Measurements from ENCODE around the gene RPP30.
A peak's percentile ranks its signal among the peaks of the same experiment; 100 is the strongest.
"Not testable (repeated sequence)": the region's sequence is repeated elsewhere in the genome, so short reads cannot be mapped to it uniquely, and the experiment has no call there.

RPP30 gene

DNA sequence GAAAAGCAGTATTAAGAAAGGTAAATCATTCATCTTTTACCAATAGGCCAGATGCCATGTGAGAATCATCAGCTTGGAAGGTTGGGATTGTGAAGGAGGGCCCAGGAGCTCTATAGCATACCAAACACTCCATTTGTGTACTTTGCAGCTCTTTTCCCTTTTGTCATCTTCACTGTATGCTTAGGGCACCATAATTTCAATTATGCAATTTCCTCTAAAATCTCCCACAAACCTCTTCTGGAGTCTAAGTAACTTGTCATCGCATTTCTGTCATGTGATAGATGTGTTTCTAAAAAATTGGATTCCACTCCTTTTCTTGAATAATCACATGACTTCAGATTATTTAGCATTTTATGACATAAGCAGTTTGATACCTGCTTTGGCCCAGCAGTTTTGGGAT, 17.9 kb downstream of the RPP30 start:
- no peak for FAIRE-seq
- no peak for TF ChIP-seq POLR2A (IDR thresholded peaks at IDR 0.05; ENCODE audit: low read depth, low read length)
- TF ChIP-seq POLR2AphosphoS5 (IDR thresholded peaks at IDR 0.05; ENCODE audit: low read depth, low read length): no peak
- no peak for TF ChIP-seq SPI1 (IDR thresholded peaks at IDR 0.05; ENCODE audit: low read depth, low read length)
- TF ChIP-seq PAX5 (IDR thresholded peaks at IDR 0.05; ENCODE audit: insufficient read depth, low read length, severe bottlenecking): no peak
- TF ChIP-seq POU2F2 (IDR thresholded peaks at IDR 0.05; ENCODE audit: low read depth, low read length): no peak
- TF ChIP-seq TAF1 (IDR thresholded peaks at IDR 0.05; ENCODE audit: low read depth, low read length): no peak
- DNase-seq (ENCODE audit: insufficient read length, low spot score): no peak

DNA sequence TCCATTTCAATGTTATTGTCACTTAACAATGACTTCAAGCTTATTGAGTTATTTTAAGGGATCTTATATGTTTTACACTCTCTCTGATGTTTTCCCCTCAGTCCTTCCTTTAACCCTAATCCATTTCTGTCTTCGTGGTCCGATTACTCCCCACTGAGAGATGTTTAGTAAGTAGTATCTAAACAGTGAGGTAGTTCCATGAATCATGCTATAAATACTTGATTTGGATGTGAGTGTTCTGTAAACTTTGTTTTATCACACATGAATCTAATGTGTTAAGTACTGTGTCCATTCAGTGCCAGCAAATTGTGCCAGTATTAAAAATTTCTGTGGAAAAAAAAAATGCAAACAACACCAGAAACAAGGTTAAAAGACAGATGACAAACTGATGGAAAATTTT, 18.6 kb downstream of the RPP30 start:
- no peak for FAIRE-seq
- no peak for DNase-seq (ENCODE audit: insufficient read length, low spot score)
- TF ChIP-seq TAF1 (IDR thresholded peaks at IDR 0.05; ENCODE audit: low read depth, low read length): no peak
- TF ChIP-seq POLR2AphosphoS5 (IDR thresholded peaks at IDR 0.05; ENCODE audit: low read depth, low read length): no peak
- TF ChIP-seq POLR2A (IDR thresholded peaks at IDR 0.05; ENCODE audit: low read depth, low read length): no peak
- no peak for TF ChIP-seq PAX5 (IDR thresholded peaks at IDR 0.05; ENCODE audit: insufficient read depth, low read length, severe bottlenecking)
- TF ChIP-seq POU2F2 (IDR thresholded peaks at IDR 0.05; ENCODE audit: low read depth, low read length): no peak
- TF ChIP-seq SPI1 (IDR thresholded peaks at IDR 0.05; ENCODE audit: low read depth, low read length): no peak

DNA sequence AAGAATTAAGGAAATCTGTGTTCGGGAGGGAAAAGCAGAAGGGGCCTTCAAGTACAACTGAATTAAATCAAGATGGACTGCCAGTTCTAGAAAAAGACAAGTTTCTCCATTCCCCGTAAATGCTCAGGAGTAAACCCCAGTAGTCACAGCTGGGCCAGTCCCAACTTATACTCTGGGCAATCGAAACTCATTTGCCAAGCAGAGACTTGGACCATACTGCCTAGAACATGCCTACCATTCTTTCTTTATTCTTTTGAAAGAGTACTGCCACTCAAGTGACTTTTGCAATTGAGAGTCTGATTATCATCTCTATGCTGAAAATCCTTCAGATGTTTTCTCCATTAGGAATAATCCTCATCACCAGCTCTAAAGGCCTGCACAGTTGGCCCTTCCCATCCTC, 21.4 kb downstream of the RPP30 start:
- TF ChIP-seq POLR2AphosphoS5 (IDR thresholded peaks at IDR 0.05; ENCODE audit: low read depth, low read length): no peak
- no peak for TF ChIP-seq TAF1 (IDR thresholded peaks at IDR 0.05; ENCODE audit: low read depth, low read length)
- no peak for TF ChIP-seq POU2F2 (IDR thresholded peaks at IDR 0.05; ENCODE audit: low read depth, low read length)
- TF ChIP-seq PAX5 (IDR thresholded peaks at IDR 0.05; ENCODE audit: insufficient read depth, low read length, severe bottlenecking): no peak
- TF ChIP-seq POLR2A (IDR thresholded peaks at IDR 0.05; ENCODE audit: low read depth, low read length): no peak
- TF ChIP-seq SPI1 (IDR thresholded peaks at IDR 0.05; ENCODE audit: low read depth, low read length): no peak
- no peak for FAIRE-seq
- no peak for DNase-seq (ENCODE audit: insufficient read length, low spot score)

DNA sequence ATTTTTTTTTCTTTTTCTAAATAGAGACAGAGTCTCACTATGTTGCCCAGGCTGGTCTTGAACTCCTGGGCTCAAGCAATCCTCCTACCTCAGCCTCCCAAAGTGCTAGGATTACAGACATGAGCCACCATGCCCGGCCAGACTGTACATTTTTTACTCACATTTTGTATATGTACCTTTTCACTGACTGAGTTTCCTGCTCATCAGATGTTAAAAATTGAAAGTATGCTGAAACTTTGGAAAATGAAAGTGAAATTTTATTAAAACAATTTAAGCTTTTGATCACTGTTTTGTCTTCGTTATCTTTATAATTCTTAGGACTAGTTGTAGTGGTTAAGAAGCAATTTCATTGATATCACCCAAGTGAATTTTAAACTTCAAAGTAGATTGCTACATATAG, 25.1 kb downstream of the RPP30 start:
- DNase-seq (ENCODE audit: insufficient read length, low spot score); FAIRE-seq: not testable (repeated sequence)

DNA sequence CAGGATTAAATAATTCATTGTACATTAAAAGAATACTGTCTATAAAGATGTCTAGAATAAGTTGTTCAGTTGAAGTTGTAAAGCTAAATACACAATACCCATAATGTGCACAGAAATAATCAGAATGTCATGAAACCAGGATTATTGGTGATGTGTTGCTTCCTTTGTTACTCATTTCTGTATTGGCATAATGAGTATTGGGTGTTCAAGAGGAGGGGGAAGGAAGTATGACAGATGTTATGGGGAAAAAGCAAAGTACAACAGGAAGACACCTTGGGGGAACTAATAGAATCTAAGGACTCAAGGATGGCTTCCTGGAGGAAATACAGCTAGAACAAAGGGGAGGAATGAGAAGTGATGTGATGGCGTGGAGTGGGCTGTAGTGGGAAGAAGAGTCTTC, 34.2 kb downstream of the RPP30 start:
- TF ChIP-seq POLR2AphosphoS5 (IDR thresholded peaks at IDR 0.05; ENCODE audit: low read depth, low read length) (no peak), TAF1 (IDR thresholded peaks at IDR 0.05; ENCODE audit: low read depth, low read length) (no peak), POLR2A (IDR thresholded peaks at IDR 0.05; ENCODE audit: low read depth, low read length) (no peak), SPI1 (IDR thresholded peaks at IDR 0.05; ENCODE audit: low read depth, low read length) (no peak), PAX5 (IDR thresholded peaks at IDR 0.05; ENCODE audit: insufficient read depth, low read length, severe bottlenecking) (no peak), POU2F2 (IDR thresholded peaks at IDR 0.05; ENCODE audit: low read depth, low read length) (no peak)
- peak; percentile 40 for FAIRE-seq
- DNase-seq (ENCODE audit: insufficient read length, low spot score): no peak

DNA sequence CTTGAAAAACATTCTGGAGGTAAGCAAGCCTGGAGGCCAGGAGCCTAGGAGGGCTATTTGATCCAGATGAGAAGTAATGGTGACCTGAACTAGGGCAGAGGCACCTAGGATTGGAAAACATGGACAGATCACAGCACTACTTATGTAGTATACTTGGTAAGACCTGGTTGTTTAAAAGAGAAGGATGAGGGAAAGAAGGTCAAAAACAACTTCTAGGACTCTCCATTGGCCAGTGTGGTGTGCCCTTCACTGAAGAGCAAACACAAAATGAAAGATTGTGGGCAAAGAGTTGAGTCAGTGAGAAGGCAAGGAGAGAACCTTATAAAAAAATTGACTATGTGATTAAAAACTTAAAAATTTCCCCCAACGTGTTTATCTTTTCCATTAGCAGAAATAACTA, 34.8 kb downstream of the RPP30 start:
- no peak for FAIRE-seq
- DNase-seq (ENCODE audit: insufficient read length, low spot score): no peak
- TF ChIP-seq POU2F2 (IDR thresholded peaks at IDR 0.05; ENCODE audit: low read depth, low read length): no peak
- no peak for TF ChIP-seq POLR2A (IDR thresholded peaks at IDR 0.05; ENCODE audit: low read depth, low read length)
- TF ChIP-seq TAF1 (IDR thresholded peaks at IDR 0.05; ENCODE audit: low read depth, low read length): no peak
- no peak for TF ChIP-seq PAX5 (IDR thresholded peaks at IDR 0.05; ENCODE audit: insufficient read depth, low read length, severe bottlenecking)
- TF ChIP-seq SPI1 (IDR thresholded peaks at IDR 0.05; ENCODE audit: low read depth, low read length): no peak
- TF ChIP-seq POLR2AphosphoS5 (IDR thresholded peaks at IDR 0.05; ENCODE audit: low read depth, low read length): no peak

DNA sequence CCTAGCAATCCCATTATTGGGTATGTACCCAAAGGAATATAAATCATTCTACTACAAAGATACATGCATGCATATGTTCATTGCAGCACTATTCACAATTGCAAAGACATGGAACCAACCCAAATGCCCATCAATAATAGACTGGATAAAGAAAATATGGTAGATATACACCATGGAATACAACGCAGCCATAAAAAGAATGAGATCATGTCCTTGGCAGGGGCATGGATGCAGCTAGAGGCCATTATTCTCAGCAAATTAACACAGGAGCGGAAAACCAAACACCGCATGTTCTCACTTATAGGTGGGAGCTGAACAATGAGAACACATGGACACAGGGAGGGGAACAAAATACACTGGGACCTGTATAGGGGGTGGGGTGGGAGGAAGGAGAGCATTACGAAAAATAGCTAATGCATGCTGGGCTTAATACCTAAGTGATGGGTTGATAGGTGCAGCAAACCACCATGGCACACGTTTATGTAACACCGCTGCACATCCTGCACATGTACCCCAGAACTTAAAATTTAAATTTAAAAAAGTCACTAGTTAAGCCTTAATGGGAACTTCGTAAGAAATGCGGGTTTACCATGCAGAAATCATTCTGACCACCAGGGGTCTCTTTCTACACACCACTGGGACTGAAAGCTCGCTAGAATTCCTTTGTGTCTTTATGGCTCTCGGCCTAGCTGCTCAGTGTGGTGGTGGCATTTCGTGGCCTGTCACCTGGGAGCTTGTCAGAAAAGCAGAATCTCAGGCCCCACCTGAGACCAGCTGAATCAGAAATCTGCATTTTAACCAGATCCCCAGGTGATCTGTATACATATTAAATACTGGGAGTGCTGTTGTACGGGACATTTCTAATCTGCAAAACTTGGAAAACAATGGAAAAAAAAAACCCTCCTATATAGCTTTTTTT, 39.6 kb downstream of the RPP30 start:
- peak; percentile 68 for FAIRE-seq
- TF ChIP-seq TAF1 (IDR thresholded peaks at IDR 0.05; ENCODE audit: low read depth, low read length): no peak
- TF ChIP-seq PAX5 (IDR thresholded peaks at IDR 0.05; ENCODE audit: insufficient read depth, low read length, severe bottlenecking): no peak
- TF ChIP-seq SPI1 (IDR thresholded peaks at IDR 0.05; ENCODE audit: low read depth, low read length): no peak
- no peak for TF ChIP-seq POLR2AphosphoS5 (IDR thresholded peaks at IDR 0.05; ENCODE audit: low read depth, low read length)
- TF ChIP-seq POLR2A (IDR thresholded peaks at IDR 0.05; ENCODE audit: low read depth, low read length): no peak
- no peak for TF ChIP-seq POU2F2 (IDR thresholded peaks at IDR 0.05; ENCODE audit: low read depth, low read length)
- peak; percentile 6 for DNase-seq (ENCODE audit: insufficient read length, low spot score)

DNA sequence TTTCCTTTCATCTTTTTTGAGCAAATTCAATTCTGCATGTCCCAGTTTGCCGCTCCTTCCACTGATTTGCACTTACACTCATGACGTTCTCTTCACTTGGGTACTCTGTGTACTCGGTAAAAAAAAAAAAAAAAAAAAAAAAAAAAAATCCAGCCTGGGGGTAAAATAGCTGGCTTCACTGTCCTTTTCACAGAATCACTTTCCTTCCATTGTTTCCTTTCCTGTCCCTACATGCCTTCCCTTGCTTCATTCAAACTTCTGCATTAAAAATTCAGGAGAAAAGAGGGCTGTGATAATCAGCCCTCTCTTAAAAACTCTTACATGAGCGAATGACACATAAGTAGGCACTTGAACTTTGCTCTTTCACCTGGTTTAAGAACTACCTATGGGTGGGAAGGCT, 40.4 kb downstream of the RPP30 start:
- no peak for TF ChIP-seq PAX5 (IDR thresholded peaks at IDR 0.05; ENCODE audit: insufficient read depth, low read length, severe bottlenecking)
- no peak for TF ChIP-seq POU2F2 (IDR thresholded peaks at IDR 0.05; ENCODE audit: low read depth, low read length)
- TF ChIP-seq SPI1 (IDR thresholded peaks at IDR 0.05; ENCODE audit: low read depth, low read length): no peak
- TF ChIP-seq TAF1 (IDR thresholded peaks at IDR 0.05; ENCODE audit: low read depth, low read length): no peak
- no peak for TF ChIP-seq POLR2AphosphoS5 (IDR thresholded peaks at IDR 0.05; ENCODE audit: low read depth, low read length)
- no peak for TF ChIP-seq POLR2A (IDR thresholded peaks at IDR 0.05; ENCODE audit: low read depth, low read length)

DNA sequence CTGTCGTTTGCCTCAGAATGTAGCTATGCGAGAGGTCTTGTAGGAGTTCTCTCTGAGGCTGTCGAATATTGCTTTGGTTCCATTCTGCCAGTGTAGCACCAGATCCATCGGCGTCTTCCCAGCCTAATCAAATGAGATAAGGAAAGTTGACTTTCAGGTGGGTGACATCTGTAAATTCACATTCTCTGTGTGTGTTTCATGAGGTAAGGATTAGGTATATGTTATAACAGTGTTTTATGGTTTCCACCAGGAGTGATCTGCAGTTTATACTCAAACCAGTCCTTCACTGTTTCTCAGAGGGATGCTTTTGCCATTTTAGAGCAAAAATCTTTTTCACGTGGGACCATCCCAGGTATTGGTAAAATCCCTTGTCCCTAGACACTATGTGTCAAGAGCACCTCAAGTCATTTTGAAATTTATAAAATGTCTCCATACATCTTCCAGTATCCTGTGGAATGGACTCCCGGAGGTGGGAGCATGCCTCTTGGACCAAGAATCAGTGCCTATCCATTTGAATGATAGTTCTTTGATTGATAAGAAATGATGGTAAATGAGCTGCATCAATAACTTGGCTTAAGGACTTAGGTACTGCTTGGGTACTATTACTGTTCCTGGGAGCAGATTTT, 41.2 kb downstream of the RPP30 start:
- no peak for DNase-seq (ENCODE audit: insufficient read length, low spot score)
- peak; percentile 35 for FAIRE-seq
- no peak for TF ChIP-seq POU2F2 (IDR thresholded peaks at IDR 0.05; ENCODE audit: low read depth, low read length)
- no peak for TF ChIP-seq TAF1 (IDR thresholded peaks at IDR 0.05; ENCODE audit: low read depth, low read length)
- no peak for TF ChIP-seq POLR2AphosphoS5 (IDR thresholded peaks at IDR 0.05; ENCODE audit: low read depth, low read length)

More for the DNA sequence above, 40.4 kb downstream of the RPP30 start:
- no peak for FAIRE-seq
- DNase-seq (ENCODE audit: insufficient read length, low spot score): no peak
